ENCODE results near the gene DGUOK.

The DGUOK gene

DNA sequence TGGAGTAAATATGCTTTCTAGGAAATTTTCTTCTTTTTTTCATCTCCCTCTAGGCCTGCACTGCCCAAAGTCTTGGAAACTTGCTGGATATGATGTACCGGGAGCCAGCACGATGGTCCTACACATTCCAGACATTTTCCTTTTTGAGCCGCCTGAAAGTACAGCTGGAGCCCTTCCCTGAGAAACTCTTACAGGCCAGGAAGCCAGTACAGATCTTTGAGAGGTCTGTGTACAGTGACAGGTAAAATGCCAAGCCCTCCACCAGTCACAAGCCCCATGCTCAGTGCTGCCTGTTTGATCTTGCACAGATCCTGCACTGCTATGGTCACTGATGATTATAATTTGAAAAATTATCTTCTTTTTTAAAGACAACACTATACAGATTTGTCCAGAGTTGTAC is 20.0 kb downstream of the DGUOK start:
- Histone ChIP-seq H3K27me3 (ENCODE audit: control insufficient read depth in 2 of 2, insufficient read depth in 2 of 2, low read length in 2 of 2) (no peaks in the 10 kb centered on the region), H3K27ac (ENCODE audit: low read depth in 2 of 2, low read length in 2 of 2) (no peak overlapping the region), H3K9ac (ENCODE audit: low read depth in 1 of 2, low read length in 2 of 2) (no peak overlapping the region), H3K9me3 (ENCODE audit: control insufficient read depth in 2 of 2, low read length in 2 of 2) (no peaks in the 10 kb centered on the region), H3K4me3 (ENCODE audit: low read length in 2 of 2) (no peak overlapping the region), H3K36me3 (ENCODE audit: control insufficient read depth in 2 of 2, insufficient read depth in 2 of 2, low read length in 2 of 2) (peaks cover 43 to 54% of the 10 kb centered on the region in 2 donors), H3K4me1 (ENCODE audit: control insufficient read depth in 2 of 2, insufficient read depth in 2 of 2, low read length in 2 of 2) (peaks cover 0 to 3% of the 10 kb centered on the region in 2 donors)

DNA sequence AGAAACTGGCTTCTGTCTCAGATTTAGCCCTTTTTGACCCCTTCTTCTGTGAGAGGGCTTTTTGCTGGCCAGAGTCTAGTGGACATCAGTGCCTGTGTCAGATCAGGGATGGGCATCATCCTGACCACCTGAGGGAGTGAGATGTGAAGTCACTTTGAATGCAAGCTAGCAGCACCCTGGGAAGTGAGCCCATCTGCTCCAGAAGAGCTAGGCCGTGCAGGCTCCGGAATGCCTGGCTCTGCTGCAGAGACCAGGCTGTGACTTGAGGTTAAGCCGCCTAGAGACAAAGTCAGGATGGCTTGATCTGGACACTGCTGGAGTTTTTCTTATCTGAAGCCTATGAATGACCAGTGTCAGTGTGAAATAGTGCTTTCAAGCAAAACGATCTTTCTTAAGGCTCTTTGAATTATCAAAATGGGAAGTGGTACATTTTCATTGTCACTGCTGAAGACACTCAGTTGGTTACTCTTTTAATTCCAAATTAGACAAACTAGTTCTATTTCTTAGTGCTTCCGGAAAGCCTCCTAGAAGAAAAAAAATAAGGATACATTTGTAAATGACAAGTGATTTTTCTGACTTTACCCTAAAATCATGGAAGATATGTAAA is 20.8 kb downstream of the DGUOK start:
- Histone ChIP-seq H3K4me1 (ENCODE audit: control insufficient read depth in 2 of 2, insufficient read depth in 2 of 2, low read length in 2 of 2) (peaks cover 0 to 3% of the 10 kb centered on the region in 2 donors), H3K4me3 (ENCODE audit: low read length in 2 of 2) (no peak overlapping the region), H3K27me3 (ENCODE audit: control insufficient read depth in 2 of 2, insufficient read depth in 2 of 2, low read length in 2 of 2) (no peaks in the 10 kb centered on the region), H3K36me3 (ENCODE audit: control insufficient read depth in 2 of 2, insufficient read depth in 2 of 2, low read length in 2 of 2) (peaks cover 43 to 62% of the 10 kb centered on the region in 2 donors), H3K9ac (ENCODE audit: low read depth in 1 of 2, low read length in 2 of 2) (no peak overlapping the region), H3K27ac (ENCODE audit: low read depth in 2 of 2, low read length in 2 of 2) (no peak overlapping the region), H3K9me3 (ENCODE audit: control insufficient read depth in 2 of 2, low read length in 2 of 2) (no peaks in the 10 kb centered on the region)

DNA sequence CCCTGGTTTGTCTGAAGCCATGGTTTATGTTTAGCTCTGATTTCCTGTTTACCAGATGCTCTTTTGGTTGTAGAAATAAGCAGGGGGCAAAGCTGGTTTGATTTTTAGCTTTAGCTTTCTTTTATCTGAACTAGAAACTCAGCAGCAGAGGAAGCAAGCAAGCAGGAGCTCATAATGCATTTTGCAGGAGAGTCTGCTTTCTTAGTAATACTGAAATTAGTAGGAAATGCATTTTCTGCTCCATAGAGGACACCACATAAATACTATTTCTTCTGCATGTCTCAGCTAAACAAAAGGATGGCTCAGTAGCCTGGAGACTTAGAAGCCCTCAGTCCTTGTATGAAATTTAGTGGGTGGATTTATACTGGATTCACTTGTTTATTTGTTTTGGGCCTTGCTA is 23.1 kb downstream of the DGUOK start:
- Histone ChIP-seq H3K27me3 (ENCODE audit: control insufficient read depth in 2 of 2, insufficient read depth in 2 of 2, low read length in 2 of 2) (no peaks in the 10 kb centered on the region), H3K9me3 (ENCODE audit: control insufficient read depth in 2 of 2, low read length in 2 of 2) (no peaks in the 10 kb centered on the region), H3K4me1 (ENCODE audit: control insufficient read depth in 2 of 2, insufficient read depth in 2 of 2, low read length in 2 of 2) (peaks cover 0 to 3% of the 10 kb centered on the region in 2 donors), H3K9ac (ENCODE audit: low read depth in 1 of 2, low read length in 2 of 2) (no peak overlapping the region), H3K36me3 (ENCODE audit: control insufficient read depth in 2 of 2, insufficient read depth in 2 of 2, low read length in 2 of 2) (peaks cover 46 to 74% of the 10 kb centered on the region in 2 donors), H3K4me3 (ENCODE audit: low read length in 2 of 2) (no peak overlapping the region), H3K27ac (ENCODE audit: low read depth in 2 of 2, low read length in 2 of 2) (no peak overlapping the region)

DNA sequence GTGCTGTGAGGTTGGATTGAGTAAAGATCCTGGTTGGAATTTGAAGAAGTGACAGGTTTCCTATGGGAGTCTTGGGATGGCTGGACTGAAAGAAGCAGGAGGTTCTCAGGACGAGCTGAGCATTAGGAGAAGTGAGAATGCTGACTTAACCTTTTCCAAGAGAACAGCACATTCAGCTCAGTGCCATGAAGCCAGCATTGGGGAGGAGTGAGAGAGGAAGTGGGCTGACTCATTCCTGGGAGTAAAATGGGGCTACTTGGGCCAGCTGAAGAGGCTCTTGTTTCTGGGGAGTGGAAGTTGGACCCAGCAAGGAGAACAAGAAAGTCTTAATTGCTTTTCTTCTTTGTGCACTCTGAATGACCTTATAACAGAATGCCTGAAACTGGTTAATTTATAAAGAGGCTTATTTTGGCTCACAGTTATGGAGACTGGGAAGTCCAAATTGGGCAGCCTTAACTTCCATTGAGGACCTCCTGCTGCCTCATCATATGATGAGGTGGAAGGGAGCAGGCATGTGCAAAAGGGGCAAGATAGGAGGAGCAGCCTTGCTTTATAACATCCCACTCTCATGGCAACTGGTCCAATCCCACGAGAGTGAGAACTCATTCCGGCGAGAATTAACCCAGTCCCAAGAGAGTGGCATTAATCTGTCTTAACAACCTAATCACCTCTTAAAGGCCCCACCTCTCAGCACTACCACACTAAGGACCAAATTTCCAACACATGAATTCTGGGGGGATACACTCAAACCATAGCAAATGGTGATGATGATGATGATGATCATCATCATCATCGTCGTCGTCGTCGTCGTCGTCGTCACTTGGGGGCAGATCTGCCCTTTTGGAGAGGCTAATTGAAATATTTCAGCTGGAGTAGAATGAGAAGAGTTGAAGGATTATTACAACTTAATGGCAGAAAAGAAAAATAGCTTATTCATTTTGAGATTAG is 26.1 kb downstream of the DGUOK start:
- Histone ChIP-seq H3K9me3 (ENCODE audit: control insufficient read depth in 2 of 2, low read length in 2 of 2) (no peaks in the 10 kb centered on the region), H3K27me3 (ENCODE audit: control insufficient read depth in 2 of 2, insufficient read depth in 2 of 2, low read length in 2 of 2) (no peaks in the 10 kb centered on the region), H3K9ac (ENCODE audit: low read depth in 1 of 2, low read length in 2 of 2) (no peak overlapping the region), H3K36me3 (ENCODE audit: control insufficient read depth in 2 of 2, insufficient read depth in 2 of 2, low read length in 2 of 2) (peaks cover 40 to 79% of the 10 kb centered on the region in 2 donors), H3K4me3 (ENCODE audit: low read length in 2 of 2) (no peak overlapping the region), H3K4me1 (ENCODE audit: control insufficient read depth in 2 of 2, insufficient read depth in 2 of 2, low read length in 2 of 2) (peaks cover 2 to 3% of the 10 kb centered on the region in 2 donors), H3K27ac (ENCODE audit: low read depth in 2 of 2, low read length in 2 of 2) (no peak overlapping the region)

DNA sequence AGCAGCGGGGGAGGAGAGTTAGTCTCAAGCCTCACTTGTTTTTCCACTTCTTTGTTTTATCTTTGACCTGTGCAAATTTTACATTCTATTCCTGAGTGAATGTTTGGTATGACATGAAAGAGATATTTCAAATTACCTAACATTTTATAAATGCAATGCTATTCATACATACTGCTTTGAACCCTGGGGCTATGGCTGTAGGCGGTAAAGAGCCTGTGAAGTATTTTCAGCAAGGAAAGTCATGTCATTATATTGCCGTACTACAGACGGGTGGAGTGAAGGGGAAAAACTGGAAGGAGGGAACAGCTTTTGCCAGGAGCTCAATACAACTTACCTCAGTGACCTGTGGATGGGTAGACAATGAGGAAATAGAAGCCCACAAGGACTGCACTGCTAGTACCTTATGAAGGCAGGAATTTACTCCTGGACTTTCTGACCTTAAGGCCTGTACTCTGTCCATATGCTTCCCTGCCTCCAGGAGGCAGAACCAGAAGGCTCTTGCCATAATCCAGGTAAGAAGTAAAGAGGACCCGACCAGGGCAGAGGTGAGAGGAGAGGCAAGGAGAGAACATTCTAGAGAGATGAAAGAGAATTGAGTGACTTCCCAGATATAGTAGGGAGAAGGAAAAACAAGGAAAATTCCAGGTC is 29.7 kb downstream of the DGUOK start:
- no peak overlapping the region for H3K4me3 ChIP-seq (ENCODE audit: low read length in 2 of 2)
- H3K4me1 ChIP-seq (ENCODE audit: control insufficient read depth in 2 of 2, insufficient read depth in 2 of 2, low read length in 2 of 2), result peaks cover 0 to 2% of the 10 kb centered on the region in 2 donors
- H3K27ac ChIP-seq (ENCODE audit: low read depth in 2 of 2, low read length in 2 of 2), result no peak overlapping the region
- H3K27me3 ChIP-seq (ENCODE audit: control insufficient read depth in 2 of 2, insufficient read depth in 2 of 2, low read length in 2 of 2), result no peaks in the 10 kb centered on the region
- H3K9ac ChIP-seq (ENCODE audit: low read depth in 1 of 2, low read length in 2 of 2), result no peak overlapping the region
- no peaks in the 10 kb centered on the region for H3K9me3 ChIP-seq (ENCODE audit: control insufficient read depth in 2 of 2, low read length in 2 of 2)
- peaks cover 30 to 69% of the 10 kb centered on the region in 2 donors for H3K36me3 ChIP-seq (ENCODE audit: control insufficient read depth in 2 of 2, insufficient read depth in 2 of 2, low read length in 2 of 2)

DNA sequence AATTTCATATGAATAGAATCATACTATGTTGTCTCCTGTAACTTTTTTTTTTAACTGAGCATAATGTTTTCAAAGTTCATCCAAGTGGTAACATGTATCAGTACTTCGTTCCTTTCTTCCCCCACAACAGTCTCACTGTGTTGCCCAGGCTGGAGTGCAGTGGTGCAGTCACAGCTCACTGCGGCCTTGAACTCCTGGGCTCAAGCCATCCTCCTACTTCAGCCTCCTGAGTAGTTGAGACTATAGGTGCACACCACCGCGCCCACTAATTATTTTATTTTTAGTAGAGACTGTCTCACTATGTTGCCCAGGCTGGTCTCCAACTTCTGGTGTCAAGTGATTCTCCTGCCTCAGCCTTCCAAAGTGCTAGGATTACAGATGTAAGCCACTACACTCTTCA is 34.6 kb downstream of the DGUOK start:
- no peak overlapping the region for H3K27ac ChIP-seq (ENCODE audit: low read depth in 2 of 2, low read length in 2 of 2)
- no peaks in the 10 kb centered on the region for H3K9me3 ChIP-seq (ENCODE audit: control insufficient read depth in 2 of 2, low read length in 2 of 2)
- no peak overlapping the region for H3K9ac ChIP-seq (ENCODE audit: low read depth in 1 of 2, low read length in 2 of 2)
- no peak overlapping the region for H3K4me3 ChIP-seq (ENCODE audit: low read length in 2 of 2)
- H3K4me1 ChIP-seq (ENCODE audit: control insufficient read depth in 2 of 2, insufficient read depth in 2 of 2, low read length in 2 of 2), result peaks cover 0 to 2% of the 10 kb centered on the region in 2 donors
- H3K27me3 ChIP-seq (ENCODE audit: control insufficient read depth in 2 of 2, insufficient read depth in 2 of 2, low read length in 2 of 2), result no peaks in the 10 kb centered on the region
- H3K36me3 ChIP-seq (ENCODE audit: control insufficient read depth in 2 of 2, insufficient read depth in 2 of 2, low read length in 2 of 2), result peaks cover 17 to 37% of the 10 kb centered on the region in 2 donors

DNA sequence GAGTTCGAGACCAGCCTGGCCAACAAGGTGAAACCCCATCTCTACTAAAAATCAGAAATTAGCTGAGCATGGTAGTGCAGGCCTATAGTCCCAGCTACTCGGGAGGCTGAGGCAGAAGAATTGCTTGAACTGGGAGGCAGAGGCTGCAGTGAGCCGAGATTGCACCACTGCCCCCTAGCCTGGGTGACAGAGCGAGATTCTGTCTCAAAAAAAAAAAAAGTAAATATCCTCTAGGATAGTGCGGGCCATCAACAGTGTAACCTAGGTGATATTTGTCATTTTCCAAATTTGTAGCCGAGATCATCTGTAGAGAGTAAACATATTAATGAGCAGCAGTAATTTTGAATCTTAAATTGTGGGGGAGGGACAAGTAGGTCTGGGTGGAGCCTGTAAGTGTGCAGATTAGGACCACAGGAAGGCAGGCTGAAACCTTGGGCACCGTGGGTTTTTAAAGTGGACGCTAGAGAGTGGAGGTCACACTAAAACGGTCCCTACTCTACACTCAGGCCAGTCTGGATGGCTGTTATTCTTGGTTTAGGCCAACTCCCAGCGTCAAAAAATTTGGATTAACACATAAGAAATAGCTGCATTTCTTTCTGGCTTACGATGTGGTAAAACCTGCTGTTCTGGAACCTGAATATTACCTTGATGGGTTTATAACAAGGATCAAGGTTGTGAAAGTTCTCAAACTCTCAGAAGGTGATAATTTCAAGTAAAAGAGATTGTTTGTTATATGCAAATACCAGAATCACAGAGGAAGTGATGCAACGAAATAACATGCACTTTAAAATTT is 35.3 kb downstream of the DGUOK start:
- Histone ChIP-seq H3K4me3 (ENCODE audit: low read length in 2 of 2) (no peak overlapping the region), H3K27me3 (ENCODE audit: control insufficient read depth in 2 of 2, insufficient read depth in 2 of 2, low read length in 2 of 2) (no peaks in the 10 kb centered on the region), H3K9me3 (ENCODE audit: control insufficient read depth in 2 of 2, low read length in 2 of 2) (no peaks in the 10 kb centered on the region), H3K4me1 (ENCODE audit: control insufficient read depth in 2 of 2, insufficient read depth in 2 of 2, low read length in 2 of 2) (peaks cover 0 to 2% of the 10 kb centered on the region in 2 donors), H3K9ac (ENCODE audit: low read depth in 1 of 2, low read length in 2 of 2) (no peak overlapping the region), H3K27ac (ENCODE audit: low read depth in 2 of 2, low read length in 2 of 2) (no peak overlapping the region), H3K36me3 (ENCODE audit: control insufficient read depth in 2 of 2, insufficient read depth in 2 of 2, low read length in 2 of 2) (peaks cover 11 to 31% of the 10 kb centered on the region in 2 donors)

DNA sequence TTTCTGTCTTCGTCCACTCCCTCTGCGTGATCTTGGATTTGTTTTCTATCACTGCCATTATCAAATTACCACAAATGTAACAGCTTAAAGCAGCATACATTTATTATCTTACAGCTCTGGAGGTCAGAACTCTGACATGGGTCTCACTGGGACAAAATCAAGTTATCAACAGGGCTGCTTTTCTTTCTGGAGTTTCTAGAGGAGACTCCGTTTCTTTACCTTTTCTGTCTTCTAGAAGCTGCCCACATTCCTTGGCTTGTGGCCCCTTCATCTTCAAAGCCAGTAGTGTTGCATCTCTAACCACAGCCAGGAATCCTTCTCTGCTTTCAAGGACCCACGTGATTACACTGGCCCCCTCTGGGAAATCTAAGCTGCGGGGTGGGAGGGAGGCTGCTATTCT is 36.1 kb downstream of the DGUOK start:
- H3K4me1 ChIP-seq (ENCODE audit: control insufficient read depth in 2 of 2, insufficient read depth in 2 of 2, low read length in 2 of 2), result no peaks in the 10 kb centered on the region
- peaks cover 9 to 23% of the 10 kb centered on the region in 2 donors for H3K36me3 ChIP-seq (ENCODE audit: control insufficient read depth in 2 of 2, insufficient read depth in 2 of 2, low read length in 2 of 2)
- no peaks in the 10 kb centered on the region for H3K9me3 ChIP-seq (ENCODE audit: control insufficient read depth in 2 of 2, low read length in 2 of 2)
- H3K9ac ChIP-seq (ENCODE audit: low read depth in 1 of 2, low read length in 2 of 2), result no peak overlapping the region
- H3K27me3 ChIP-seq (ENCODE audit: control insufficient read depth in 2 of 2, insufficient read depth in 2 of 2, low read length in 2 of 2), result no peaks in the 10 kb centered on the region
- H3K27ac ChIP-seq (ENCODE audit: low read depth in 2 of 2, low read length in 2 of 2), result no peak overlapping the region
- H3K4me3 ChIP-seq (ENCODE audit: low read length in 2 of 2), result no peak overlapping the region

DNA sequence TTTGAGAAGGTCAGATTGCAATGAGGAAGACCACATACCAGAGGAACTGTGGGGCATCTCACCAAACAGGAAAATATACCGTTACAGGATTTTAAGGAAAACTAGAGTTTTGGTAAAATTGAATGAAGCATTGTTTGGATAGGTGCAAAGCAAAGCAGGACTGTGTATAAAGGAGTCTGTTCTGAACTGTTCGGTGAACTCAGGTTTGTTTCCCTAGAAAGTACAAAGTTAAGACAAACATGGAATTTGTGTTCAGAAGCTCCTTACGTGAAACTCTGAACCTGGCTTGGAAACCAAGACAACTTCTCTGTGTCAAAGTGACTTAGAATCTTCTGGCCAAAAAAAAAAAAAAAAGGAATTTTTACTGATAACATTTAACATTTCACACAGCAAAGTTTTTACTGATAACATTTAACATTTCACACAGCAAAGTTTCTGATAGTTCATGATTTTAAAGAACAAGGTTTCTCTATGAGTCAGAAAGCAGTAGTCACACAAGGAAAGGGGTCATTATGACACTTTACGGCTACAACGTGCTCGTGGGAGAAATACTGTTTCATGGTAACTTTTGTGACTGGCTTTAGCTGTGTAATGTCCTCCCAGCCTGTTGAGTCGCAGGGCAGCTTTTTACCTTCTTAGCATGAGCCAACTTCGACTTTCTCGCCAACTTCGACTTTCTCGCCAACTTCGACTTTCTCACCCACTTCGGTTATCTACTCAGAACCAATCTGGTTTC is 36.9 kb downstream of the DGUOK start:
- Histone ChIP-seq H3K27ac (ENCODE audit: low read depth in 2 of 2, low read length in 2 of 2) (no peak overlapping the region), H3K4me1 (ENCODE audit: control insufficient read depth in 2 of 2, insufficient read depth in 2 of 2, low read length in 2 of 2) (no peaks in the 10 kb centered on the region), H3K9ac (ENCODE audit: low read depth in 1 of 2, low read length in 2 of 2) (no peak overlapping the region), H3K4me3 (ENCODE audit: low read length in 2 of 2) (no peak overlapping the region), H3K9me3 (ENCODE audit: control insufficient read depth in 2 of 2, low read length in 2 of 2) (no peaks in the 10 kb centered on the region), H3K36me3 (ENCODE audit: control insufficient read depth in 2 of 2, insufficient read depth in 2 of 2, low read length in 2 of 2) (peaks cover 2 to 16% of the 10 kb centered on the region in 2 donors), H3K27me3 (ENCODE audit: control insufficient read depth in 2 of 2, insufficient read depth in 2 of 2, low read length in 2 of 2) (no peaks in the 10 kb centered on the region)

All from mucosa of rectum (tissue), 2 donors.